Spleen (tissue), 11 donors: Measurements from ENCODE around the gene TACSTD2. TPM values are rescaled to one million over a fixed set of nuclear protein-coding genes. Genes with fewer than 3 reads are reported as not detected.
A peak's percentile ranks its signal among the peaks of the same experiment; 100 is the strongest.
"Not testable (repeated sequence)": the region's sequence is repeated elsewhere in the genome, so short reads cannot be mapped to it uniquely, and the experiment has no call there.

ENCODE experiments used
- DNase-seq: peaks from one replicate; pipeline ENCODE4 v3.0.0-alpha.2; 2020
- H3K27ac ChIP-seq, 8 donors: fragments of 200-600 bp; sonication (generic) in 7 of 8; 1 replicate in 4 of 8; 2 replicates in 4 of 8; pipeline versions ENCODE4 v1.5.0 to v1.8.0; 2016 to 2021; ENCODE audit warnings: inconsistent platforms in 4 of 8, mild to moderate bottlenecking in 4 of 8, moderate library complexity in 1 of 8
- H3K27me3 ChIP-seq, 7 donors: fragments of 200-600 bp; sonication (generic) in 6 of 7; replicated peaks in 1 of 7; 1 replicate in 4 of 7; 2 replicates in 3 of 7; pipeline versions ENCODE4 v1.5.0 to v1.8.0; 2016 to 2021; ENCODE audit warnings: inconsistent platforms in 3 of 7, mild to moderate bottlenecking in 1 of 7
- H3K36me3 ChIP-seq, 6 donors: fragments of 200-600 bp; sonication (generic) in 5 of 6; 1 replicate in 4 of 6; 2 replicates in 2 of 6; pipeline versions ENCODE4 v1.5.0 to v1.8.0; 2016 to 2021; ENCODE audit warnings: inconsistent platforms in 2 of 6
- H3K4me1 ChIP-seq, 6 donors: fragments of 200-600 bp; sonication (generic) in 5 of 6; 1 replicate in 3 of 6; 2 replicates in 3 of 6; pipeline versions ENCODE4 v1.5.0 to v1.8.0; 2016 to 2021; ENCODE audit warnings: inconsistent platforms in 3 of 6
- H3K4me3 ChIP-seq, 8 donors: fragments of 200-600 bp; sonication (generic) in 7 of 8; 1 replicate in 4 of 8; 2 replicates in 4 of 8; pipeline versions ENCODE4 v1.5.0 to v1.8.0; 2016 to 2021; ENCODE audit warnings: inconsistent platforms in 4 of 8, mild to moderate bottlenecking in 4 of 8, moderate library complexity in 2 of 8
- H3K9me3 ChIP-seq, 8 donors: fragments of 200-600 bp; sonication (generic) in 7 of 8; 1 replicate in 4 of 8; 2 replicates in 4 of 8; pipeline versions ENCODE4 v1.5.0 to v1.8.0; 2016 to 2021; ENCODE audit warnings: inconsistent platforms in 4 of 8
- CTCF ChIP-seq, 11 experiments: fragments of 200-600 bp in 7 of 11; fragments of 450-650 bp in 4 of 11; sonication (generic) in 4 of 11; IDR thresholded peaks in 8 of 11; conservative IDR thresholded peaks in 3 of 11; 1 replicate in 7 of 11; 2 replicates in 4 of 11; pipeline versions ENCODE4 v1.4.0 to v1.8.0; 2016 to 2021; ENCODE audit warnings: antibody characterized with exemption in 11 of 11, inconsistent platforms in 4 of 11, mild to moderate bottlenecking in 1 of 11
- POLR2A ChIP-seq, 3 donors: fragments of 450-650 bp; IDR thresholded peaks; one replicate each; pipeline ENCODE4 v1.5.1; 2017; ENCODE audit warnings: antibody characterized with exemption in 3 of 3, mild to moderate bottlenecking in 1 of 3
- POLR2AphosphoS5 ChIP-seq, 3 donors: sonication (generic); formaldehyde crosslinking; IDR thresholded peaks; one replicate each; pipeline ENCODE4 v1.5.1; 2017; ENCODE audit warnings: antibody characterized with exemption in 3 of 3
- WGBS, 5 donors: extraction: QIAGEN DNeasy Blood & Tissue Kit in 3 of 5; methylation state at CpG; one replicate each; pipeline versions ENCODE4 v1.1.5 to v1.1.7; 2013 to 2018; 5-methylcytosine and 5-hydroxymethylcytosine counted together
- intact Hi-C: fragments of 100-400 bp; cut with DNase I; formaldehyde crosslinking; loops from one replicate; pipeline ENCODE4 v1.15.0; 2023; ENCODE audit warnings: low total_unique reads
- polyA plus RNA-seq, 3 donors: library from polyadenylated mRNA; stranded (reverse); fragments of 200-250 nt; gene quantifications; one replicate each; pipeline ENCODE4 v1.2.1, GENCODE V29; 2013
- total RNA-seq, 7 donors: library from RNA; depleted of rRNA in 3 of 7; stranded (reverse); fragments of >200 nt in 3 of 7; fragmentation: NEBNext Ultra II Directional in 4 of 7; extraction: Animal tissue kit (Norgen Biotek cat#: 25700) in 4 of 7; gene quantifications; one replicate each; pipeline versions ENCODE4 v1.1.0 to v1.2.1, GENCODE V29; 2016 to 2021
- donor health status: healthy with polysubstance abuse.
- donor health status: DM: no; HTN: no; CAD: no; lungs with moderate emphysema.
- donor health status: DM: no; HTN: no; CAD: no.
- donor health status: Bipolar disorder and iron deficiency.
- donor health status: healthy.
- donor health status: DM: no; HTN: no; CAD: no.
- donor health status: DM: yes; HTN: yes; CAD: no.

Gene TACSTD2
- total and polyA plus RNA-seq, 10 donors, result 0.35 to 1.7 (median 0.61) TPM; not detected in 1

GRCh38 chr1:58585166-58585565 is 8.1 kb upstream of the TACSTD2 start:
- Histone ChIP-seq H3K27ac (peak overlapping the region in 4 of 8 donors; percentile 31 to 74 (median 55)), H3K27me3 (peaks cover 0 to 9% (median 0%) of the 10 kb centered on the region in 7 donors), H3K36me3 (no peaks in the 10 kb centered on the region), H3K4me3 (no peak overlapping the region), H3K4me1 (peaks cover 0 to 24% (median 10%) of the 10 kb centered on the region in 6 donors), H3K9me3 (no peaks in the 10 kb centered on the region)
- no peak for TF ChIP-seq POLR2A (IDR thresholded peaks at IDR 0.05)
- TF ChIP-seq POLR2AphosphoS5 (IDR thresholded peaks at IDR 0.05), result no peak
- TF ChIP-seq CTCF (IDR thresholded peaks at IDR 0.05 in 8 of 11, conservative IDR thresholded peaks at IDR 0.05 in 3 of 11), result no peak
- DNase-seq, result no peak
- intact Hi-C loops, result no loop called here
- 27 to 74% (median 63%) methylated on average over 2 of the region's 2 CpGs for WGBS, 5 donors

GRCh38 chr1:58584082-58584895 is 7.2 kb upstream of the TACSTD2 start:
- Histone ChIP-seq H3K4me1 (peaks cover 0 to 24% (median 10%) of the 10 kb centered on the region in 6 donors), H3K27me3 (peaks cover 0 to 16% (median 0%) of the 10 kb centered on the region in 7 donors), H3K4me3 (peak overlapping the region in 1 of 8 donors; percentile 15), H3K9me3 (no peaks in the 10 kb centered on the region), H3K36me3 (no peaks in the 10 kb centered on the region), H3K27ac (peak overlapping the region in 6 of 8 donors; percentile 19 to 74 (median 55))
- intact Hi-C loops, result no loop called here
- TF ChIP-seq POLR2A (IDR thresholded peaks at IDR 0.05) (no peak), CTCF (IDR thresholded peaks at IDR 0.05 in 8 of 11, conservative IDR thresholded peaks at IDR 0.05 in 3 of 11) (no peak), POLR2AphosphoS5 (IDR thresholded peaks at IDR 0.05) (no peak)
- DNase-seq, result no peak
- WGBS, 5 donors, result 14 to 31% (median 21%) methylated on average over 8 of the region's 8 CpGs

GRCh38 chr1:58583496-58583895 is 6.4 kb upstream of the TACSTD2 start:
- H3K4me1 ChIP-seq, result peaks cover 0 to 24% (median 10%) of the 10 kb centered on the region in 6 donors
- no peak for TF ChIP-seq POLR2A (IDR thresholded peaks at IDR 0.05)
- TF ChIP-seq CTCF (IDR thresholded peaks at IDR 0.05 in 8 of 11, conservative IDR thresholded peaks at IDR 0.05 in 3 of 11), result no peak
- no peak for TF ChIP-seq POLR2AphosphoS5 (IDR thresholded peaks at IDR 0.05)
- no peak overlapping the region for H3K4me3 ChIP-seq
- H3K27ac ChIP-seq, result peak overlapping the region in 6 of 8 donors; percentile 19 to 74 (median 54)
- H3K27me3 ChIP-seq, result peaks cover 0 to 24% (median 0%) of the 10 kb centered on the region in 7 donors
- DNase-seq, result no peak
- WGBS, 5 donors, result 12 to 26% (median 21%) methylated on average over 1 of the region's 1 CpG
- H3K36me3 ChIP-seq, result no peaks in the 10 kb centered on the region
- intact Hi-C loops, result no loop called here
- no peaks in the 10 kb centered on the region for H3K9me3 ChIP-seq

- H3K4me3 ChIP-seq, DNase-seq, H3K36me3 ChIP-seq, H3K9me3 ChIP-seq, intact Hi-C loops, H3K27ac ChIP-seq: not testable (repeated sequence)
- 75 to 100% (median 79%) methylated on average over 1 of the region's 1 CpG; no CpG with 5 or more reads in 1 of the 5 donors for WGBS, 5 donors
- Histone ChIP-seq H3K4me1 (peaks cover 3 to 37% (median 20%) of the 10 kb centered on the region in 6 donors), H3K27me3 (peaks cover 0 to 37% (median 6%) of the 10 kb centered on the region in 7 donors)
These were observed 5.1 kb upstream of the TACSTD2 start for GRCh38 chr1:58582143-58582542.
